IMR-90 (cell line): ENCODE results near the gene ADAMTS18. TPM values are rescaled to one million over a fixed set of nuclear protein-coding genes. Genes with fewer than 3 reads are reported as not detected.

ENCODE experiments used
- ATAC-seq: fragments of 200-7000 bp; cut with Tn5 transposase; 2 replicates; pipeline ENCODE4 v1.9.1; 2020; ENCODE audit warnings: low read depth, mild to moderate bottlenecking, moderate library complexity
- BruUV-seq: library from RNA; stranded (reverse); fragments of 400-500 nt; replicated peaks from 2 replicates; lab custom pipeline; 2021; lab: Mats Ljungman, UMichigan
- CTCF ChIA-PET: fragments of 300-600 bp; formaldehyde crosslinking; extraction: SDS; loops from one replicate; lab custom pipeline; 2021; ENCODE audit warnings: antibody characterized with exemption; lab: Yijun Ruan, JAX
- POLR2A ChIA-PET: fragments of 300-600 bp; sonication (Branson Sonifier 250); formaldehyde crosslinking; loops from one replicate; lab custom pipeline; 2022; ENCODE audit warnings: antibody characterized with exemption; ENCODE audit not compliant: unreplicated experiment; lab: Charles Lee
- DNase-seq: peaks from one replicate; pipeline ENCODE4 v3.0.0; 2013
- H2AFZ ChIP-seq: replicated peaks from 2 replicates; pipeline ENCODE3; 2013; ENCODE audit warnings: low read length, mild to moderate bottlenecking; ENCODE audit not compliant: poor library complexity
- H2AK5ac ChIP-seq: 2 replicates; pipeline ENCODE4 v1.6.1; 2013; ENCODE audit warnings: low read depth, low read length, inconsistent platforms
- H2AK9ac ChIP-seq: replicated peaks from 2 replicates; pipeline ENCODE3; 2013; ENCODE audit warnings: mild to moderate bottlenecking, low read depth, low read length, moderate library complexity; ENCODE audit not compliant: poor library complexity
- H2BK120ac ChIP-seq: 2 replicates; pipeline ENCODE4 v1.6.1; 2013; ENCODE audit warnings: low read depth, low read length, inconsistent platforms
- H2BK15ac ChIP-seq: 3 replicates; pipeline ENCODE4 v1.6.1; 2013; ENCODE audit warnings: low read depth, low read length, inconsistent platforms
- H2BK20ac ChIP-seq: 2 replicates; pipeline ENCODE4 v1.6.1; 2013; ENCODE audit warnings: low read depth, mild to moderate bottlenecking, inconsistent platforms, low read length, moderate library complexity
- H2BK5ac ChIP-seq: 2 replicates; pipeline ENCODE4 v1.6.1; 2013; ENCODE audit warnings: mild to moderate bottlenecking, low read depth, low read length, inconsistent platforms; ENCODE audit not compliant: poor library complexity, severe bottlenecking
- H3K14ac ChIP-seq: replicated peaks from 2 replicates; pipeline ENCODE4 v1.6.1; 2013; ENCODE audit warnings: low read depth, low read length, inconsistent platforms
- H3K18ac ChIP-seq: 2 replicates; pipeline ENCODE4 v1.6.1; 2013; ENCODE audit warnings: low read depth, low read length, control low read depth
- H3K23ac ChIP-seq: 2 replicates; pipeline ENCODE4 v1.6.1; 2013; ENCODE audit warnings: low read depth, low read length, inconsistent platforms
- H3K27ac ChIP-seq: 2 replicates; pipeline ENCODE4 v1.5.1; 2013; ENCODE audit warnings: mild to moderate bottlenecking, control low read depth, low read length; ENCODE audit not compliant: insufficient read depth
- H3K27me3 ChIP-seq: 2 replicates; pipeline ENCODE4 v1.6.1; 2013; ENCODE audit warnings: low read length; ENCODE audit not compliant: control insufficient read depth, insufficient read depth
- H3K36me3 ChIP-seq: 2 replicates; pipeline ENCODE4 v1.6.1; 2013; ENCODE audit warnings: low read length, mixed read lengths; ENCODE audit not compliant: control insufficient read depth, insufficient read depth
- H3K4ac ChIP-seq: 2 replicates; pipeline ENCODE4 v1.6.1; 2013; ENCODE audit warnings: low read depth, low read length, inconsistent platforms
- H3K4me1 ChIP-seq: 2 replicates; pipeline ENCODE4 v1.6.1; 2013; ENCODE audit warnings: low read length, mixed read lengths; ENCODE audit not compliant: control insufficient read depth, insufficient read depth
- H3K4me2 ChIP-seq: 2 replicates; pipeline ENCODE4 v1.6.1; 2013; ENCODE audit warnings: low read depth, mild to moderate bottlenecking, control low read depth, low read length, moderate library complexity
- H3K4me3 ChIP-seq: 2 replicates; pipeline ENCODE4 v1.5.1; 2013; ENCODE audit warnings: low read depth, mild to moderate bottlenecking, control low read depth, low read length, moderate library complexity; ENCODE audit not compliant: insufficient read depth
- H3K56ac ChIP-seq: 2 replicates; pipeline ENCODE4 v1.6.1; 2013; ENCODE audit warnings: low read length, inconsistent platforms; ENCODE audit not compliant: insufficient read depth; ENCODE audit errors: extremely low read depth
- H3K79me1 ChIP-seq, 2 experiments: 2 replicates each; pipeline ENCODE4 v1.6.1; 2013; ENCODE audit warnings: low read length in 2 of 2, inconsistent platforms in 1 of 2, low read depth in 1 of 2
- H3K9ac ChIP-seq: 2 replicates; pipeline ENCODE4 v1.6.1; 2013; ENCODE audit warnings: low read depth, low read length, control low read depth
- H3K9me1 ChIP-seq: 2 replicates; pipeline ENCODE4 v1.6.1; 2013; ENCODE audit warnings: low read length, inconsistent platforms; ENCODE audit not compliant: insufficient read depth
- H3K9me3 ChIP-seq: 2 replicates; pipeline ENCODE4 v1.6.1; 2013; ENCODE audit warnings: low read length; ENCODE audit not compliant: control insufficient read depth, insufficient read depth
- H4K20me1 ChIP-seq: 2 replicates; pipeline ENCODE4 v1.6.1; 2013; ENCODE audit warnings: low read length, inconsistent platforms; ENCODE audit not compliant: insufficient read depth
- H4K5ac ChIP-seq: 2 replicates; pipeline ENCODE4 v1.6.1; 2013; ENCODE audit warnings: mild to moderate bottlenecking, low read depth, low read length, control low read depth
- H4K8ac ChIP-seq, 2 experiments: 2 replicates each; pipeline ENCODE4 v1.6.1; 2013; ENCODE audit warnings: low read depth in 2 of 2, low read length in 2 of 2, control low read depth in 1 of 2, inconsistent platforms in 1 of 2
- H4K91ac ChIP-seq: 2 replicates; pipeline ENCODE4 v1.6.1; 2013; ENCODE audit warnings: low read depth, low read length, inconsistent platforms; ENCODE audit not compliant: insufficient read depth
- BHLHE40 ChIP-seq: fragments of 150-350 bp; IDR thresholded peaks from 2 replicates; pipeline ENCODE4 v1.6.1; 2016; ENCODE audit warnings: mild to moderate bottlenecking, low read depth, low read length
- CEBPB ChIP-seq: IDR thresholded peaks from 2 replicates; pipeline ENCODE4 v1.6.1; 2012; ENCODE audit warnings: low read depth, low read length, improper control_type of control experiment
- FOS ChIP-seq: fragments of 150-350 bp; IDR thresholded peaks from 2 replicates; pipeline ENCODE4 v1.6.1; 2016; ENCODE audit warnings: low read depth, low read length
- MAZ ChIP-seq: IDR thresholded peaks from 2 replicates; pipeline ENCODE4 v1.6.1; 2012; ENCODE audit warnings: low read depth, mild to moderate bottlenecking, low read length, improper control_type of control experiment, moderate library complexity, borderline replicate concordance
- MXI1 ChIP-seq: IDR thresholded peaks from 2 replicates; pipeline ENCODE4 v1.6.1; 2012; ENCODE audit warnings: low read depth, mild to moderate bottlenecking, low read length, moderate library complexity, borderline replicate concordance
- NFE2L2 ChIP-seq: fragments of 150-350 bp; IDR thresholded peaks from 2 replicates; pipeline ENCODE4 v1.6.1; 2016; ENCODE audit warnings: low read depth, mild to moderate bottlenecking, low read length
- POLR2A ChIP-seq: IDR thresholded peaks from 2 replicates; pipeline ENCODE4 v1.6.1; 2012; ENCODE audit warnings: mild to moderate bottlenecking, low read depth, low read length
- RAD21 ChIP-seq: IDR thresholded peaks from 2 replicates; pipeline ENCODE4 v1.6.1; 2012; ENCODE audit warnings: low read length, improper control_type of control experiment
- RFX5 ChIP-seq: IDR thresholded peaks from 2 replicates; pipeline ENCODE4 v1.8.0; 2012; ENCODE audit warnings: low read depth, mild to moderate bottlenecking, low read length, moderate library complexity
- WGBS, 2 experiments: methylation state at CpG; one replicate each; pipeline versions ENCODE4 v1.1.5 to v1.1.7; 2013; ENCODE audit warnings: missing lambda C conversion rate in 2 of 2; ENCODE audit not compliant: insufficient read length in 1 of 2; ENCODE audit errors: extremely low coverage in 2 of 2; 5-methylcytosine and 5-hydroxymethylcytosine counted together
- dilution Hi-C: fragments of 300-500 bp; cut with HindIII; formaldehyde crosslinking; loops from one replicate; pipeline ENCODE4 v1.14.3; 2018; ENCODE audit warnings: low sequenced_read_pairs; ENCODE audit not compliant: unreplicated experiment
- in situ Hi-C: fragments of 300-500 bp; cut with MboI; formaldehyde crosslinking; loops from 3 replicates; pipeline ENCODE4 v1.14.3; 2019; ENCODE audit warnings: low sequenced_read_pairs, inconsistent platforms, mixed read lengths
- intact Hi-C: fragments of 100-400 bp; cut with micrococcal nuclease; formaldehyde crosslinking; loops from 2 replicates; pipeline ENCODE4 v1.10.0; 2022
- polyA plus RNA-seq, 3 experiments: library from polyadenylated mRNA; depleted of rRNA; stranded (reverse); fragments of >200 nt; gene quantifications; 2 replicates each; pipeline ENCODE4 v1.2.3, GENCODE V29; 2012; ENCODE audit warnings: low replicate concordance in 1 of 3
- total RNA-seq: library from RNA; depleted of rRNA; stranded (reverse); fragments of >200 nt; gene quantifications from 2 replicates; pipeline ENCODE4 v1.2.3, GENCODE V29; 2012
- TF ChIP-seq, protein P1 (sequence below): conservative IDR thresholded peaks from 2 replicates; pipeline ENCODE4 v1.5.1; 2012; ENCODE audit warnings: mild to moderate bottlenecking, low read depth, low read length, improper control_type of control experiment

Gene ADAMTS18
- total and polyA plus RNA-seq, 2 of the 4 experiments (the other 2 are of a cell fraction): not detected

DNA sequence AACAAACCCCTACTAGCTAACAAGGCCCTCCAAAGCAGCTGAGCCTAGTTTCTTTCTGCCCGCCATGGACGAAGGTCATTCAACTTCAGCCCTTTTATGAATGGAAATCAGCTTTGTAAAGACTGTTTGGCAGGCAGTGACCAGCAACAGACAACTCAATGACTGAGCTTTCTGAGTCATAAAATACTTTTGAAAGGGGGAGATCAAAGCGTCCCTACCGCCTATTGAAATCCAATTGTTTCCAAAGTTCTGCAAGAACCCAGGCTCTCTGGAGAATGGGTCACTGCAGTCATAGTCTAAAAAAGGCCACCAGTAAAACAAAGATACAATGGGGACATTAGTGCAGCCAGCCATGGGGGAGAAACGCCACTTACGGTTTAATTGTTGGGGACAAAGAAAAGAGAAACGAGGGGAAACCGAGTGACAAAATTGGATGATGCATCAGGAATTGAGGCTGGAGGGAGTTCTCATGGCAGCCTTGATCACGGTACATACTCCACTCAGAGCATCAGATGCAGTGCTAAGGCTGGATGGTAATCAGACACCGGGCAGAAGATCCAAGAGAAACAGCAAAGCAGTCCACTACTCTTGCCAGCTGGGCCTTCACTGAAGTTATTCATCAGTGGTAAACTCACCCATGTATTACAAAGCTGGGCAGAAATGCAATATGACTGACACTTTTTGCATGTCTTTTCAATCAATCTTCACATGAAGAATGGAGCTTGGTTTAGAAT is 9.8 kb downstream of the ADAMTS18 start:
- ChIA-PET POLR2A (no interaction called here), CTCF (no interaction called here)
- H2AFZ ChIP-seq: no peak overlapping the region
- H3K14ac ChIP-seq: no peak overlapping the region
- H3K4ac ChIP-seq: no peak overlapping the region
- H3K4me2 ChIP-seq: no peak overlapping the region
- no peak overlapping the region for H3K23ac ChIP-seq
- in situ Hi-C loops: no loop called here
- no peak for DNase-seq
- no peaks in the 10 kb centered on the region for H3K4me1 ChIP-seq
- no peak overlapping the region for H3K56ac ChIP-seq
- dilution Hi-C loops: no loop called here
- no peak for ATAC-seq
- no peak overlapping the region for H3K18ac ChIP-seq
- intact Hi-C loops: no loop called here
- no peak overlapping the region for H2AK9ac ChIP-seq
- H3K36me3 ChIP-seq: no peaks in the 10 kb centered on the region
- H2BK5ac ChIP-seq: no peak overlapping the region
- H3K27ac ChIP-seq: no peak overlapping the region
- no peaks in the 10 kb centered on the region for H3K9me3 ChIP-seq
- H3K4me3 ChIP-seq: no peak overlapping the region
- no TSS peak for BruUV-seq
- H4K20me1 ChIP-seq: no peaks in the 10 kb centered on the region
- H2AK5ac ChIP-seq: no peak overlapping the region
- H2BK15ac ChIP-seq: no peak overlapping the region
- WGBS, 2 experiments: 90% methylated on average over 2 of the region's 10 CpGs; no CpG with 5 or more reads in 1 of the 2 experiments
- H4K5ac ChIP-seq: no peak overlapping the region
- no peak overlapping the region for H3K9ac ChIP-seq
- TF ChIP-seq FOS (no peak), MAZ (no peak), NFE2L2 (no peak), RFX5 (no peak), POLR2A (no peak), RAD21 (no peak), BHLHE40 (no peak), MXI1 (no peak), CEBPB (no peak)
- TF ChIP-seq, protein P1, sequence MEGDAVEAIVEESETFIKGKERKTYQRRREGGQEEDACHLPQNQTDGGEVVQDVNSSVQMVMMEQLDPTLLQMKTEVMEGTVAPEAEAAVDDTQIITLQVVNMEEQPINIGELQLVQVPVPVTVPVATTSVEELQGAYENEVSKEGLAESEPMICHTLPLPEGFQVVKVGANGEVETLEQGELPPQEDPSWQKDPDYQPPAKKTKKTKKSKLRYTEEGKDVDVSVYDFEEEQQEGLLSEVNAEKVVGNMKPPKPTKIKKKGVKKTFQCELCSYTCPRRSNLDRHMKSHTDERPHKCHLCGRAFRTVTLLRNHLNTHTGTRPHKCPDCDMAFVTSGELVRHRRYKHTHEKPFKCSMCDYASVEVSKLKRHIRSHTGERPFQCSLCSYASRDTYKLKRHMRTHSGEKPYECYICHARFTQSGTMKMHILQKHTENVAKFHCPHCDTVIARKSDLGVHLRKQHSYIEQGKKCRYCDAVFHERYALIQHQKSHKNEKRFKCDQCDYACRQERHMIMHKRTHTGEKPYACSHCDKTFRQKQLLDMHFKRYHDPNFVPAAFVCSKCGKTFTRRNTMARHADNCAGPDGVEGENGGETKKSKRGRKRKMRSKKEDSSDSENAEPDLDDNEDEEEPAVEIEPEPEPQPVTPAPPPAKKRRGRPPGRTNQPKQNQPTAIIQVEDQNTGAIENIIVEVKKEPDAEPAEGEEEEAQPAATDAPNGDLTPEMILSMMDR: no peak
- H4K8ac ChIP-seq: no peak overlapping the region
- no peaks in the 10 kb centered on the region for H3K9me1 ChIP-seq
- H4K91ac ChIP-seq: no peak overlapping the region
- H3K27me3 ChIP-seq: no peaks in the 10 kb centered on the region
- H2BK120ac ChIP-seq: no peak overlapping the region
- no peak overlapping the region for H2BK20ac ChIP-seq
- H3K79me1 ChIP-seq: no peaks in the 10 kb centered on the region
